Stimulated activated CD4-positive, alpha-beta T cell treated with anti-CD3 and anti-CD28 coated beads, TNF-alpha, amount 100 ng/mL, for 24 hours (primary cell): ENCODE data around the gene PPDPF.
"Not testable (repeated sequence)": the region's sequence is repeated elsewhere in the genome, so short reads cannot be mapped to it uniquely, and the experiment has no call there.

Source experiments
- DNase-seq, 3 experiments: peaks; one replicate each; pipeline ENCODE4 v3.0.0-alpha.2; 2020; ENCODE audit warnings: low read depth in 3 of 3

Gene PPDPF

DNA sequence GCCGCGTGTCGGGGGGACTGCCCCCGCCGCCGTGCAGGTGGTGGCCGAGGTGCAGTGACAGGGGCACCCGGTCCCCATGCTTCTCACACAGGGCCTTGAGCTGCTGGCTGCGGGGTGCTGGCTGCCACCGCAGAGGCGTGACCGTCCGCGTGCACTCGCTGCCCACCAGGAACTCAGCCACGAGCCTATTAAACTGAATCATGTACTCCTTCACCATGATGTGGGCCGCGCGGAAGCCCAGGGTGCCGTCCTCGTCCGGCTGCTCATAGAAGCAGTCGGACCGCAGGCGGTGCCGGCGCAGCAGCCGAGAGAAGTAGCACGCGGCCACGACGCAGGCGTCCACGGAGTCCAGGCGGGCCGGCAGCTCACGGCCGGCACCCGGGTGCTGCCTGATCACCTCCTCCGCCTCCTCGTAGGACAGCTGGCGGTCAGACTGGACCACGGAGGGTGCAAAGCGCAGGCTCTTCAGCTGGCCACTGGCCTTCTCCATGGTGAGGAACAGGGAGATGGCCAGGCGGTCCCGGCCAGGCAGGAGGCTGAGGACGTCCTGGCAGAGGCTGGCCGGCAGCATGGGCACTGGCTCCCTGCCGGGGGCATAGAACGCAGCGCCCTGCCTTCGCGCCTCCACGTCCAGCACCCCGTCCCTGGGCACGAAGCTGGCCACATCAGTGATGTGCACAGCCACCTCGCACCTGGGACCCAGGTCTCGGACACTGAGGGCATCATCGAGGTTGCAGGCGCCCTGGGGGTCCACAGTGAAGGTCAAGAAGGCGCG is 43.7 kb downstream of the PPDPF start:
- no peak for DNase-seq

DNA sequence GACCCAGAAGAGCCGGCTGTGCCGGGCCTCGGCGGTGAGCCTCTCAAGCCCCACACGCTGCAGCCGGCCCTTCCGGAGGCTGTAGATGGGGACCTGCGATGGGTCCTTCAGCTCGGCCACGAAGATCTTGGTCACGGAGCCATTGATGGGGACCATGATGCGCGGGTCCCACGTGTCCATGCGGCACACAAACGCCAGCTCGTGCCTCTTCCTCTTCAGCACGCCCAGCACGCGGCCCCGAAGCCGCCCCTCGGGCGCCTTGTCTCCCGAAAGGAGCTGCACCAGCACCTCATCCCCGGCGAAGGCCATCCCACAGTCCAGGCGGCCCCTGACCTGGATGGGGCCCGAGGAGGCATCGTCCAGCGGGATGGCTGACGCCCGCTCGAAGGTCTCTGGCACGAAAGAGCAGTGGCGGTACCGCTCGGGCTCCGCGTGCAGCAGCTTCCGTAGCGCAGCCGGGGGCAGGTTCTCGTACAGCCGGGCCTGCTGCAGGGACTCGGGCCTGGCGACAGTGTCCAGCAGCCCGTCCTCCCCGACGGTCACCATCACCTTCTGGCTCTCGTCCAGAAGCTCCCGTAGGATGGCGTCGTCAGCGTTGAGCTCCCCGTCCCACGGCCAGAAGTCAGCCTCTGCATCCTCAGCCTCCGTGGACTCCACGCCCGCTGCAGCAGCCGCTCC is 44.6 kb downstream of the PPDPF start:
- no peak for DNase-seq

DNA sequence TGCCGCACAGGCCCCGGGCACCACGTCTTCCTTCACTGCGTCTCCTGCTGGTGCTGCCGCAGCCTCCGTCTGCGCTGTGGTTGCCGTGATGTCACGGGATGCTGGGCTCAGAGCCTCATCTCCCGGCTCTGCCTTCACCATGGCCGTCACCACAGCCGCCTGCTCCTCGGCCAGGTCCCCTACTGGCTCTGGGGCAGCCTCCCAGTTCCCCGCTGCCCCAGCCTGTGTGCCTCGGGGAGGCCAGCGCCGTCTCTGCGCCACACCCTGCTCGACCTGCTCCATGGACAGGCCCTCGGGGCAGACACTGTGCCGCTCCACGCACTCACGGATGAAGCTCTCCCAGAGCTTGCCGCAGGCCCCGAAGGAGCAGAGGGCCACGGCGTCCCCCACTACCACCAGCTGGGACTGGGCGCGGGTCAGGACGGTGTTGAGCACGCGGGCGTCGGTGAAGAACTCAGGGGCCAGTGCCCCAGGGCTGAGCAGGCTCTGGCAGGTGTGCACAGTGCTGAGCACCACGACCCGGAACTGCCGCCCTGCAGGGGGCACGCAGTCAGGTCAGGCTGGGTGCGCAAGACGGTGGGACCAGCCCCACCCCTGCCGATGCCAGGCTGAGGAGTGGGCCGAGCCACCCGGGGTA is 45.3 kb downstream of the PPDPF start:
- no peak for DNase-seq

DNA sequence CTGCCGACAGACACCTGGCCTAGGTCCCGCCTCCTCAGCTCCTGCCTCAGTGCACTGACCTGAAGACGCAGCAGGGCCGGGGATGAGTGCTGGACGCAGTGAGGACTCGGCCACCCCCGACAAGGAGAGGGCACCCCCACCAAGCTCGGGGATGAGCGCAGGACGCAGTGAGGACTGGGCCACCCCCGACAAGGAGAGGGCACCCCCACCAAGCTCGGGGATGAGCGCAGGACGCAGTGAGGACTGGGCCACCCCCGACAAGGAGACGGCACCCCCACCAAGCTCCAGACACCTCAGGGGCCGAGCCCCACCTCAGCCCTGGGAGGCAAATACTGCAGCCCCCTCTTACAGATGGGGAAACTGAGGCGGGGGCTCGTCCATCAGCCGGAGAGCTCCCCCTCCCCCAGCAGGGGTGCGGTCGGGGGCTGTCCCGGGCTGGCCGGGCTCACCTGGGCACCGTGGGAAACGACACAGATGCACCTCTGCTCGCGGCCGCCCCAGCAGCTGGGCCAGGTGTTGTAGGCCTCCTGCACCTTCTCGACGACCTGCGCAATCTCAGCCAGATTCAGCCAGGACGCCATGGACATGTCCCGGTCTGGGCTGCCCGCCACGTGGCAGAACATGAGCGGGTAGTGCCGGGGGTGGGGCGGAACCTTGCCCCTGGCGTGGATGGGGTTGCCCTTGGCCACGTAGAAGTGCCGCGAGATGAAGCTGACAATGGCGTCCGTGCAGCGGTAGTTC is 46.0 kb downstream of the PPDPF start:
- DNase-seq, result no peak

DNA sequence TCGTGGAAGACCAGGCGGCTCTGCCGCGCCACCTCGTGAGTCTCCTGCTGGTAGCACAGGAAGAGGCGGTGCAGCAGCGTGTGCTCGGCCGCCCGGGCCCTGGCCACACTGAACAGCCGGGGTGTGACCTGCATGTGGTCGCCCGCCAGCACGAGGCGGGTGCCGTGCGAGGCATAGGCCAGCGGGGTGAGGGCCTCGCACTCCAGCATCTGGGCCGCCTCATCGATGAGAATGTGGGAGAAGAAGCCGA is 46.5 kb downstream of the PPDPF start:
- DNase-seq, result no peak

DNA sequence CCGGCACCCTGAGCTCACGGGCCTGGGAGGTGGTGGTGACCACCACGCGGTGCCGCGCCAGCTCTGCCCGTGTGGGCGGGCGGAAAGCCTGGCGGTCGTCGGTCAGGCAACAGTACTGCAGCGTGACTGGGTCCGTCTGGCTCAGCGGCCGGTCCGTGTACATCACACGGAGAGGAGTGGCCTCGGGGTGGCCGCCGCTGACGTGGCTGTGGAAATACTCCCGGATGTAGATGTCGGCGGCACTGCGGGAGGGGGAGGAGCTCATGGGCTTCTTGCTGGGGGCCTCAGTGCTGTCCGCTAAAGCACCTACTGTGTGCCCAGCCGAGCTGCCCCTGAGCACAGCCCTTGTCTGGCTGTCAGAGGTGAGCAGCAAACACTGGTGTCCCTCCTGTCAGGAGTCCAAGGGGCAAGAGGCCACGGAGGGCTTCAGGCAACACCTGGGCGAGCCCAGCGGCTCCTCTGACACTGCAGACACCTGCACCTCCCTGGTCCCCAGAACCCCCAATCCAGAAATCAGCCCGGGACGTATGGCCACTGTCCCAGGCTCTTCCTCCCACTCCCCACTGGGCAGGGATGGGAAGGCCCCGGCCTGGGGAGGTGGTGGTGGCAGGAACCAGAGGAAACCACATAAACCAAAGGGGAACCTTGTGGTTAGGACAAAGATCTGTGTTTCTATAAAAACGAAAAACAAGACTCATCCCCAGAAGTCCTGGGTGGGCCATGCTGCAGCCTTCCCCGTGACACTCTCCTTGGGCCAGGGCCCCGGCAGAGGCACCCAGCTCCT is 47.0 kb downstream of the PPDPF start:
- peak in 1 of 3 experiments; percentile 51 for DNase-seq

DNA sequence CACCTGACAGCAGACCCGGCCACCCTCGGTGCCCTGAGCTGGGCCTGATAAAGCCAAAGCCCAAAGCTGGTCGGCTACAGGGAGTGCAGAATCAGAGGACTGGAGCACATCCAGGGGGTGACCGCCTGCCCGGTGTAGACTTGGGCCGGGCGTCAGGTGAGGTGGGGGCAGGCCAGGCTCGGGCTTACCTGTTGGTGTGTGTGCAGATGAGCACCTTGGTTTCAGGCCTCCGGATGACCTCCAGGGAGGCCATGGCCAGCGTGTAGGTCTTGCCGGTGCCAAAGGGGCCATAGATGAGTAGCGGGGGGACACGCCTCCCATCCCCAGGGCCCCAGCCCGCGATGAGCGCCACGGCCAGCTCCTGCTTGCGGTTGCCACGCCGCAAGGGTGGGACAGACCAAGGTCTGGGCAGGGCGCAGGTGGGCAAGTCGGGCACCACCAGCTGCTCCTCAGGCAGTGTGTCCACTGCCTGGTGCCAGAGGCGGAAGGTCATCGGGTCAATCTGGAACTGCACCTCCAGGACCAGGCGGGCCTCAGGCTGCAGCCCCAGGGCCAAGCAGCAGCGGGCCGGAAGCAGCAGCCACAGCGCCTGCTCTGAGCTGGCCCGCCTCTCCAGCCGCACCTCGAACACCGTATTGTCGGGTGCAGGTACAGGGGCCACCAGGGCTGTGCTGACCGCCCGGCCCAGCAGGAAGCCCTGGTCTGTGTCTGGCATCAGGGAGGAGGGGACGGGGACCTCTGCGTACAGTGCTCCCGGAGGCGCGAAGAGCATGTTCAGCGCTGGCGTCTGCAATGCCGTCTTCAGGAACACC is 47.8 kb downstream of the PPDPF start:
- no peak for DNase-seq

DNA sequence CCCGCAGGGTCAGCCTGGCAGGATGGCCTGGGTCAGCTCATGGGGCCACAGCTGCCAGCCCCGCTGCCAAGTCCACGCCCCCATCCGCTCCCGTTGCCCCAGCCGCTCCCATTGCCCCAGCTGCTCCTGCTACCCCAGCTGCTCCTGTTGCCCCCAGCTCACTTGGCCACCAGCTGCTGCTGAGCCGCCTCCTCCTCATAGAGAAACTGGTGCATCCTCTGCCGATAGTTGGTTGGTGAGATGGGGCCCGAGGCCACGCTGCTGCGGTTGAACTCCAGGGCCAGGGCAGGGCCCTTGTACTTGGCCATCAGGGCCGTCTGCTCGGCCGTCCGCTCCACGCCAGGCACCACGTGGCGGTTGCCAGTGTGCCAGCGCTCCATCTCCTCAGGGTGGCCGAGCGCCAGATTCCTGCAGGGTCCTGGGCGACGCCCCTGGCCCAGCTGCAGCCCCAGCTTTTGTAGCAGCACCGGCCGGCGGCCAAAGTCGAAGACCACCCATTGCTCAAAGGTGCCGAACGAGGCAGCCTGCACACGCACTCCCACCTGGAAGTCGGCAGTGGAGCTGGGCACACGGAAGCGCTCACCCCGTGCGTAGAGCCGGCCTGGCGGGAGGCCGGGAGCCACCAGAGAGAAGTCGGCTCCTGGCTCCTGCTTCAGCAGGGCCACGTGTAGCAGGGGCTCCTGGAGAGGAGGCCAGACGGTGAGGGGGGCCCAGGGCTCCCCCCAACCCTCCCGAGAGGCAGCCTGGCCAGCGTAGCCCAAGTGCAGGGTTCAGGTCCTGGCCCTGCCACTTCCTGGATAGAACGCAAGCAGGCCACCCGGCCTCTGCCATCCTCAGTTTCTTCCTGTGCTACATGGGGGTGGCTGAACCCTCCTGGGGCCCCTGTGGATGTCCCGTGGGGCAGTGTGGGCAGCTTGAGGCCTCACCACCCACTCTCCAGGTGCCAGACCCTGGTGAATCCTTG is 48.7 kb downstream of the PPDPF start:
- no peak for DNase-seq

DNA sequence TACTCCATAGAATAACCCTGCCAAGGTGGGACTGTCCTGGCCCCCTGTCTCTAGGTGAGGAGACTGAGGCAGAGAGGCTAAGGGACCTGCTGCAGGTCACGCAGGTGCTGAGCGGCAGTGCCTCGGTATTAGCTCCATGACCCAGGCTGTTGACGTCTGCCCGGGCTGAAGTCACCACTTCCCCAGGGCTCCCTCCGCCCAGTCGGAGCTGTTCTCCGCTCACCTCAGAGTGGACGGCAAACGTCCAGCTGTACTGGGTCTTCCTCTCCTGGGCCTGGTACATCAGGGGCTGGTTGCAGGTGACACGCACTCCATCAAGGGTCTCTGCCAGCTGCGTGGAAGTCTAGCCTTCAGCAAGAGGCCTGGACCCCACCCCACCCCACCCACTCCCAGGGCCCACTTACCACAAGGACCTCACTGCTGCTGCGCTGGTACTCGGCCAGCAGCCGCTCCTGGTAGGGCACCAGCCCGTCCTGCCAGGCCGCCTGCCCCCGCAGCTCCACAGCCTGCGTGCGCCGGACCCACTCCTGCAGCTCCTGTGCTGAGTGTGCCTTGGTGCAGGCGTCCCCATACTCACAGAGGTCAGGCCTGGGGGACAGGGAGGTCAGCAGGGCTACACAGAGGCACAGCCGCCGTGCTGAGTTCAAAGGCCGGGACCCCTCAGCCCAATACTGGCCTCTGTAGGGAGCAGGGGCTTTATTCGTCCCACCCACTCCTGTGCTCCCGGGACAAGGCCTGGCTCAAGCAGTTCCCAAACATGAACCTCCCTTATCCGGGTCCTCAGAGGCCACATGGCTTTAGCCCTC is 49.9 kb downstream of the PPDPF start:
- no peak for DNase-seq

DNA sequence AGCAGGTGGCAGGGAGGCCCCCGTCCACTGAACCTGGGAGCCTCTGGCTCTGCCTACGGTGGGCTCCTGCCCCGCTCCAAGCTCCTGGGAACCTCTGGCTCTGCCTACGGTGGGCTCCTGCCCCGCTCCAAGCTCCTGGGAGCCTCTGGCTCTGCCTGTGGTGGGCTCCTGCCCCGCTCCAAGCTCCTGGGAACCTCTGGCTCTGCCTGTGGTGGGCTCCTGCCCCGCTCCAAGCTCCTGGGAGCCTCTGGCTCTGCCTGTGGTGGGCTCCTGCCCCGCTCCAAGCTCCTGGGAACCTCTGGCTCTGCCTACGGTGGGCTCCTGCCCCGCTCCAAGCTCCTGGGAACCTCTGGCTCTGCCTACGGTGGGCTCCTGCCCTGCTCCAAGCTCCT is 50.5 kb downstream of the PPDPF start:
- DNase-seq, result not testable (repeated sequence)
